AG04449 (cell line): ENCODE results near the gene COL2A1.

Experiments
- CTCF ChIA-PET: fragments of 350-600 bp; formaldehyde crosslinking; extraction: SDS; loops from one replicate; lab custom pipeline; 2021; ENCODE audit warnings: antibody characterized with exemption; lab: Yijun Ruan, JAX
- POLR2A ChIA-PET: fragments of 400-600, 350-600 bp; formaldehyde crosslinking; extraction: SDS; loops from one replicate; lab custom pipeline; 2020; ENCODE audit warnings: antibody characterized with exemption, inconsistent platforms; lab: Yijun Ruan, JAX
- DNase-seq: peaks from one replicate; pipeline ENCODE4 v3.0.0-alpha.2; 2010; ENCODE audit warnings: low read depth, low spot score
- H3K4me3 ChIP-seq: 2 replicates; pipeline ENCODE4 v1.5.1; 2011; ENCODE audit warnings: low read depth, mild to moderate bottlenecking, control low read depth, low read length
- TF ChIP-seq, protein P1 (sequence below): IDR thresholded peaks from one replicate; pipeline ENCODE4 v1.5.1; 2011; ENCODE audit warnings: mild to moderate bottlenecking, moderate library complexity, low read length, control low read depth, inconsistent platforms; ENCODE audit not compliant: insufficient read depth; ENCODE audit errors: missing control alignments

COL2A1 gene

DNA sequence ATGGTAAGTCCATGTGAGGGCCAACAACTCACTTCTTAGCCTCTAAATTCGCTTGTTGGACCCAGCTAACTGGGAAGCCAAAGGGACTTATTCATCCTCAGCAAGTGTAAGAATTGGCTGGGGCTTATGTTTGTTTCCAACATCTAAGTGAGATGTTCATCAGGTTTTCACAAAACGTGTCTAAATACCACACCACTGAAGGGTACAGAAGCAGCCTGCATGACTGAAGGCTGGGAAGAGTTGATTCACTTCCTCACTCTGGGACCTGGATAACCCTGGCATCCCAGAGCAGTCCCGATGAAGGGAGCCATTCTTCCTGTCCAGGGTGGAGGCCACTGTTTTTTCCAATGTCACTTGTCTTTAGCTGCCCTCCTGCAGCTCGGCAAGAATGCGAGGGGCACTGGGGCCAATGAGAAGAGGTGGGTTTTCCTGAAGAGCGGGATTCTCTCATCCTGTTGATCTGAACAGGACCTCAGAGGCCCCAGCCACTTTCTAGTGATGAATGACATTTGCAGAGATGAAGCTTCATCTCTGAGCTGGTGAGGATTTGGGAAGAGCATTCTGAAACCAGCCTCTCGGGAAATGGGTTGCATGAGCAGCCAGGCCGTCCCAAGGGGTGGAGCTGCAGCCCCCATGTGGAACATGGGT, 12.2 kb upstream of the COL2A1 start:
- DNase-seq: no peak
- CTCF ChIA-PET: interaction anchor here (1.4 kb wide), 1 partner anchor 53 kb away, joined by 5 read pairs; the partner anchor contains the start of gene TMEM106C
- TF ChIP-seq, protein P1, sequence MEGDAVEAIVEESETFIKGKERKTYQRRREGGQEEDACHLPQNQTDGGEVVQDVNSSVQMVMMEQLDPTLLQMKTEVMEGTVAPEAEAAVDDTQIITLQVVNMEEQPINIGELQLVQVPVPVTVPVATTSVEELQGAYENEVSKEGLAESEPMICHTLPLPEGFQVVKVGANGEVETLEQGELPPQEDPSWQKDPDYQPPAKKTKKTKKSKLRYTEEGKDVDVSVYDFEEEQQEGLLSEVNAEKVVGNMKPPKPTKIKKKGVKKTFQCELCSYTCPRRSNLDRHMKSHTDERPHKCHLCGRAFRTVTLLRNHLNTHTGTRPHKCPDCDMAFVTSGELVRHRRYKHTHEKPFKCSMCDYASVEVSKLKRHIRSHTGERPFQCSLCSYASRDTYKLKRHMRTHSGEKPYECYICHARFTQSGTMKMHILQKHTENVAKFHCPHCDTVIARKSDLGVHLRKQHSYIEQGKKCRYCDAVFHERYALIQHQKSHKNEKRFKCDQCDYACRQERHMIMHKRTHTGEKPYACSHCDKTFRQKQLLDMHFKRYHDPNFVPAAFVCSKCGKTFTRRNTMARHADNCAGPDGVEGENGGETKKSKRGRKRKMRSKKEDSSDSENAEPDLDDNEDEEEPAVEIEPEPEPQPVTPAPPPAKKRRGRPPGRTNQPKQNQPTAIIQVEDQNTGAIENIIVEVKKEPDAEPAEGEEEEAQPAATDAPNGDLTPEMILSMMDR: no peak
- POLR2A ChIA-PET: no interaction called here
- no peak overlapping the region for H3K4me3 ChIP-seq

DNA sequence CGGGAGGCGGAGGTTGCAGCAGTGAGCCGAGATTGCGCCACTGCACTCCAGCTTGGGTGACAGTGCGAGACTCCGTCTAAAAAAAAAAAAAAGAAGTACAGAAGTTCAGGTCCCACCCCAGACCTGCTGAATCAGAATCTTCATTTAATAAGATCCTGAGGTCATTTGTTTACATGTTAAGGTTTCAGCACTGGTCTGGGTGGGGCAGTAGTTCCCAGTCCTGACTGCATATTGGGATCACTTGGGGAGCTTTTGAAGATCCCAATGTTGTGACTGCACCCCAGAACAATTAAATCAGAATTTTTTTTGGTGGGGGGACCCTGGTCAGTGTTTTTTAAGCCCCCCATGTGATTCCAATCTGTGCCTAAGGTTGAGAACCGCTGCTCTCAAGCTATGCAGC, 11.7 kb upstream of the COL2A1 start:
- POLR2A ChIA-PET: no interaction called here
- TF ChIP-seq, protein P1: no peak
- CTCF ChIA-PET: interaction anchor here (1.4 kb wide), 1 partner anchor 53 kb away, joined by 5 read pairs; the partner anchor contains the start of gene TMEM106C
- H3K4me3 ChIP-seq: no peak overlapping the region
- no peak for DNase-seq

DNA sequence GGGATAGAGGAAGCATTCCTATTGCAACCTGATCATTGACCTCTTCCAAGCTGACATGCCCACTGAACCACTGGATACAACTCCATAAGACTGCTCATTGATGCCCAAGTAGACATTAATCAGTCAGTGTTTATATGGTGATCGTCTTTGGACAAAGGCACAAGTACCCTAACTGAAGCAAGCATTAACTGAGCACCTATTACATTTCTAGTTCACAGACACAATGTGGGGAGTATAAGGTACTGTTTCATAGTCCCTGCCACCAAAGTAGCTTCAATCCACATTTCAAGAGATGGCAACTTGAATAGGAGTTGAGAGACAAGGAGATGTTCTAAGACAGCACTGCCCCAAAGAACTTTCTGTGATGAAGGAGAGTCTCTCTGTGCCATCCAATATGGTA, 10.9 kb upstream of the COL2A1 start:
- no peak overlapping the region for H3K4me3 ChIP-seq
- DNase-seq: no peak
- TF ChIP-seq, protein P1: no peak
- ChIA-PET POLR2A (no interaction called here), CTCF (interaction anchor here (1.4 kb wide), 1 partner anchor 52 kb away, joined by 5 read pairs; the partner anchor contains the start of gene TMEM106C)

DNA sequence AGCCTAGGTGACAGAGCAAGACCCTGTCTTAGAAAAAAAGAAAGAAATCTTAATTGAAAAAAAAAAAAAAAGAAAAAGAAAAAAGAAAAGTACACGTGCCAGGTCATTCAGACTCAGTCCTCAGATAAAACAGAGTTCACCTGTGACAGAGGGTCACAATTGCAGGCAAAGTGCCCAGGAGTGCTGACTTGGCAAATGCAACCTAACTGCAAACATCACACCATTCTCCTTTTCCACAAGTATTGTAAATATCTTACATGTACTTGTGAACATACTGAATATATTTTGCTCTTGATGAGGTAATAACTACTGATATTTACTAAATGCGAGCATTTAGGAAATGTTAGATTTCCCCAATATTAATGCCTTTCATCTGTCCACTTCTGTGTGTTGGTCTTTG, 9.0 kb upstream of the COL2A1 start:
- H3K4me3 ChIP-seq: no peak overlapping the region
- TF ChIP-seq, protein P1: no peak
- ChIA-PET CTCF (no interaction called here), POLR2A (no interaction called here)
- DNase-seq: no peak

DNA sequence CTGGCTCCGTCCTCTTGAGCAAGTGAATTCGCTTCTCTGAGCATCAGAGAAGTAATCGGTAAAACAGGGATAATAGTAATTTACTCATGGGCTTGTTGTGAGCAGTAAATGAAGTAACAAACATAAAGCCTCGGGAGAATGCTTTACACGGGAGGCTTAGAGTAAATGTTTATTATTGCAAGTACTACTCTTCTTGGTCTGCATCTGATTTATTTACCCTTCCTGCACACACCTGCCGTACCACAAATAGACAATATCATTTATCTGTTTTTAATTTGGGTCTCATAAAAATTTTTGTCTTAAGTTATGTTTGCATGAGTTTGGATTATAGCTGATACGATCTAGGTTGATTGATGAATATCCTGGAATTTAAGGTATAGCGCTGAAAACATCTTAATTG, 7.8 kb upstream of the COL2A1 start:
- TF ChIP-seq, protein P1: no peak
- no peak for DNase-seq
- ChIA-PET POLR2A (no interaction called here), CTCF (interaction anchor here (0.9 kb wide), 1 partner anchor 49 kb away, joined by 3 read pairs; the partner anchor contains the start of gene TMEM106C)
- H3K4me3 ChIP-seq: no peak overlapping the region

DNA sequence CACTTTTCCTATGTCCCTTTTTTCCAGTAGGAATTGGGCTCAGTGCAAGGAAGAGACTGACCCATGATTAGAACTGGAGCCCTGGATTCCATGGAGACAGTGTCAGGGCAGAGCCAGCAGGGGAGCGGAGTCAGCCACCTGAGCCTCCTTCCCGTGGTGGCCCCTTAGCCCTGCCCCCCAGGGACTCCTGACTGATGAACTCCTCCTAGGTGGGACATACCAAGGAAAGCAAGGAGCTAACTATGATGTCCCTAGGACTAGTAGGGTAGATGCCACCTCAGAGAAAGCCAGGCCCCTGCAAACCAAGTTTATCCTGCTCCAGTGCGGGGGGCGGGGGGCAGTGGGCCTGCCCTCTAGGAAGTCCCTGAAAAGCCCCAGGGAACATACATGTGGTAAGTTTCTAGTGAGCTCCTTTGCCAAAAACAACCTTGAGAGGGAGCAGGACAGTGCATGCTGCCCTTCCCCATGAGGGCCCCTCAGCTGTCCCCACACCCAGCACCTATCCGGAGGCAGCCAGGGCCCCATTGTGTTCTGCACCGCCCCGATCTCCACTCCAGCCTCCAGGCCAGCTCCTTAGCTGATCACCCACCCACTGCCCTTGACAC, 6.2 kb upstream of the COL2A1 start:
- DNase-seq: no peak
- TF ChIP-seq, protein P1: no peak
- no peak overlapping the region for H3K4me3 ChIP-seq
- ChIA-PET CTCF (no interaction called here), POLR2A (no interaction called here)
